Stimulated activated memory B cell treated with anti-CD40 and anti-IgM and Interleukin-4, amounts not matched to agents 10 μg/mL and 1 μg/mL and 100 μg/mL, for 72 hours (primary cell): ENCODE data around the gene TMEM185B.
A peak's percentile ranks its signal among the peaks of the same experiment; 100 is the strongest.
"Not testable (repeated sequence)": the region's sequence is repeated elsewhere in the genome, so short reads cannot be mapped to it uniquely, and the experiment has no call there.

Experiments
- ATAC-seq: fragments of 150-1000 bp; cut with Tn5 transposase; 2 replicates; pipeline ENCODE4 v1.10.0; 2021
- H3K27ac Mint-ChIP-seq: one replicate; pipeline ENCODE4 v1.8.0; 2022; ENCODE audit warnings: mild to moderate bottlenecking, mixed read lengths
- H3K27me3 Mint-ChIP-seq: one replicate; pipeline ENCODE4 v1.8.0; 2022; ENCODE audit warnings: mixed read lengths
- H3K36me3 Mint-ChIP-seq: one replicate; pipeline ENCODE4 v1.8.0; 2022; ENCODE audit warnings: mixed read lengths
- H3K4me1 Mint-ChIP-seq: one replicate; pipeline ENCODE4 v1.8.0; 2022; ENCODE audit warnings: mixed read lengths
- H3K4me3 Mint-ChIP-seq: one replicate; pipeline ENCODE4 v1.8.0; 2022; ENCODE audit warnings: mild to moderate bottlenecking, moderate library complexity, mixed read lengths
- H3K9me3 Mint-ChIP-seq: one replicate; pipeline ENCODE4 v1.8.0; 2022; ENCODE audit warnings: mixed read lengths

The TMEM185B gene

GRCh38 chr2:120243211-120243610 is 20.0 kb upstream of the TMEM185B start:
- Mint-ChIP-seq H3K4me3 (no peak overlapping the region), H3K4me1 (peaks cover 8% of the 10 kb centered on the region), H3K36me3 (no peaks in the 10 kb centered on the region), H3K9me3 (peaks cover 6% of the 10 kb centered on the region), H3K27ac (no peak overlapping the region), H3K27me3 (peaks cover 9% of the 10 kb centered on the region)
- ATAC-seq, result no peak

- Mint-ChIP-seq H3K27ac (peak overlapping the region; percentile 16), H3K27me3 (peaks cover 6% of the 10 kb centered on the region), H3K36me3 (no peaks in the 10 kb centered on the region), H3K4me3 (no peak overlapping the region), H3K4me1 (no peaks in the 10 kb centered on the region), H3K9me3 (peaks cover 6% of the 10 kb centered on the region)
- no peak for ATAC-seq
Measured at GRCh38 chr2:120241684-120242083, 18.5 kb upstream of the TMEM185B start.

- H3K27ac Mint-ChIP-seq, result peak overlapping the region; percentile 16
- peaks cover 6% of the 10 kb centered on the region for H3K9me3 Mint-ChIP-seq
- ATAC-seq, result no peak
- no peaks in the 10 kb centered on the region for H3K27me3 Mint-ChIP-seq
- no peak overlapping the region for H3K4me3 Mint-ChIP-seq
- H3K4me1 Mint-ChIP-seq, result no peaks in the 10 kb centered on the region
- no peaks in the 10 kb centered on the region for H3K36me3 Mint-ChIP-seq
Measured at GRCh38 chr2:120240901-120241429, 17.8 kb upstream of the TMEM185B start.

GRCh38 chr2:120239488-120240287 is 16.5 kb upstream of the TMEM185B start:
- Mint-ChIP-seq H3K27me3 (no peaks in the 10 kb centered on the region), H3K4me1 (no peaks in the 10 kb centered on the region), H3K9me3 (peaks cover 6% of the 10 kb centered on the region), H3K36me3 (no peaks in the 10 kb centered on the region), H3K4me3 (no peak overlapping the region), H3K27ac (no peak overlapping the region)
- ATAC-seq, result no peak

- Mint-ChIP-seq H3K4me3 (no peak overlapping the region), H3K27me3 (no peaks in the 10 kb centered on the region), H3K4me1 (no peaks in the 10 kb centered on the region), H3K27ac (peak overlapping the region; percentile 2), H3K9me3 (peaks cover 2% of the 10 kb centered on the region), H3K36me3 (no peaks in the 10 kb centered on the region)
- peak; percentile 11 for ATAC-seq
Measured at GRCh38 chr2:120238728-120239487, 15.7 kb upstream of the TMEM185B start.

GRCh38 chr2:120237491-120237902 is 14.3 kb upstream of the TMEM185B start:
- no peak for ATAC-seq
- H3K27me3 Mint-ChIP-seq, result no peaks in the 10 kb centered on the region
- H3K4me1 Mint-ChIP-seq, result peaks cover 9% of the 10 kb centered on the region
- no peaks in the 10 kb centered on the region for H3K36me3 Mint-ChIP-seq
- H3K4me3 Mint-ChIP-seq, result no peak overlapping the region
- no peaks in the 10 kb centered on the region for H3K9me3 Mint-ChIP-seq
- H3K27ac Mint-ChIP-seq, result no peak overlapping the region

- ATAC-seq, result no peak
- H3K27ac Mint-ChIP-seq, result no peak overlapping the region
- H3K4me3 Mint-ChIP-seq, result no peak overlapping the region
- H3K36me3 Mint-ChIP-seq, result no peaks in the 10 kb centered on the region
- H3K27me3 Mint-ChIP-seq, result no peaks in the 10 kb centered on the region
- H3K4me1 Mint-ChIP-seq, result peaks cover 15% of the 10 kb centered on the region
- no peaks in the 10 kb centered on the region for H3K9me3 Mint-ChIP-seq
Measured at GRCh38 chr2:120236791-120237190, 13.6 kb upstream of the TMEM185B start.

GRCh38 chr2:120236316-120236715 is 13.1 kb upstream of the TMEM185B start:
- Mint-ChIP-seq H3K4me3 (no peak overlapping the region), H3K36me3 (no peaks in the 10 kb centered on the region), H3K27me3 (no peaks in the 10 kb centered on the region), H3K4me1 (peaks cover 18% of the 10 kb centered on the region), H3K27ac (no peak overlapping the region), H3K9me3 (no peaks in the 10 kb centered on the region)
- no peak for ATAC-seq

GRCh38 chr2:120235681-120236080 is 12.5 kb upstream of the TMEM185B start:
- H3K4me3 Mint-ChIP-seq, result no peak overlapping the region
- H3K27me3 Mint-ChIP-seq, result no peaks in the 10 kb centered on the region
- no peaks in the 10 kb centered on the region for H3K9me3 Mint-ChIP-seq
- no peak overlapping the region for H3K27ac Mint-ChIP-seq
- no peaks in the 10 kb centered on the region for H3K36me3 Mint-ChIP-seq
- no peak for ATAC-seq
- peaks cover 24% of the 10 kb centered on the region for H3K4me1 Mint-ChIP-seq

- not testable (repeated sequence) for H3K27me3 Mint-ChIP-seq, H3K9me3 Mint-ChIP-seq, H3K36me3 Mint-ChIP-seq, H3K4me3 Mint-ChIP-seq, ATAC-seq, H3K27ac Mint-ChIP-seq
- H3K4me1 Mint-ChIP-seq, result peaks cover 28% of the 10 kb centered on the region
Measured at GRCh38 chr2:120235158-120235557, 12.0 kb upstream of the TMEM185B start.

- no peak for ATAC-seq
- Mint-ChIP-seq H3K27ac (peak overlapping the region; percentile 96), H3K27me3 (no peaks in the 10 kb centered on the region), H3K9me3 (no peaks in the 10 kb centered on the region), H3K36me3 (no peaks in the 10 kb centered on the region), H3K4me3 (no peak overlapping the region), H3K4me1 (peaks cover 46% of the 10 kb centered on the region)
Measured at GRCh38 chr2:120233292-120233691, 10.1 kb upstream of the TMEM185B start.

GRCh38 chr2:120231974-120232635 is 8.9 kb upstream of the TMEM185B start:
- ATAC-seq, result peak; percentile 93
- H3K36me3 Mint-ChIP-seq, result no peaks in the 10 kb centered on the region
- peaks cover 51% of the 10 kb centered on the region for H3K4me1 Mint-ChIP-seq
- H3K27ac Mint-ChIP-seq, result peak overlapping the region; percentile 96
- no peaks in the 10 kb centered on the region for H3K9me3 Mint-ChIP-seq
- H3K27me3 Mint-ChIP-seq, result no peaks in the 10 kb centered on the region
- peak overlapping the region; percentile 95 for H3K4me3 Mint-ChIP-seq

- no peaks in the 10 kb centered on the region for H3K9me3 Mint-ChIP-seq
- ATAC-seq, result peak; percentile 45
Measured at GRCh38 chr2:120231564-120231973, 8.4 kb upstream of the TMEM185B start.

GRCh38 chr2:120230515-120231471 is 7.6 kb upstream of the TMEM185B start:
- peak overlapping the region; percentile 96 for H3K27ac Mint-ChIP-seq
- H3K4me1 Mint-ChIP-seq, result peaks cover 51% of the 10 kb centered on the region
- no peaks in the 10 kb centered on the region for H3K9me3 Mint-ChIP-seq
- no peak for ATAC-seq
- H3K4me3 Mint-ChIP-seq, result peak overlapping the region; percentile 95
- no peaks in the 10 kb centered on the region for H3K27me3 Mint-ChIP-seq
- H3K36me3 Mint-ChIP-seq, result no peaks in the 10 kb centered on the region

More at GRCh38 chr2:120231564-120231973, 8.4 kb upstream of the TMEM185B start:
- H3K4me1 Mint-ChIP-seq, result peaks cover 51% of the 10 kb centered on the region
- peak overlapping the region; percentile 96 for H3K27ac Mint-ChIP-seq
- H3K27me3 Mint-ChIP-seq, result no peaks in the 10 kb centered on the region
- no peaks in the 10 kb centered on the region for H3K36me3 Mint-ChIP-seq
- peak overlapping the region; percentile 95 for H3K4me3 Mint-ChIP-seq
